Subcutaneous adipose tissue (tissue), 4 donors: Measurements from ENCODE around the gene ZNF837. TPM values are rescaled to one million over a fixed set of nuclear protein-coding genes. Genes with fewer than 3 reads are reported as not detected.

Experiments used
- CTCF ChIP-seq: fragments of 450-650 bp; IDR thresholded peaks from one replicate; pipeline ENCODE4 v1.5.1; 2016; ENCODE audit warnings: low read depth, mild to moderate bottlenecking, control low read depth, antibody characterized with exemption, moderate library complexity
- total RNA-seq, 4 donors: library from RNA; depleted of rRNA; stranded (reverse); fragments of >200 nt; gene quantifications; one replicate each; pipeline ENCODE4 v1.1.0, GENCODE V29; 2016

Gene ZNF837
- total RNA-seq, 4 donors from 2014 or later = 0.65 to 3.2 (median 1.3) TPM

- TF ChIP-seq CTCF = no peak
Measured at GRCh38 chr19:58386576-58387337, 5.9 kb upstream of the ZNF837 start, which contains the start of gene RPS5. RPS5 (plus strand) TSS chr19:58387269; CDS start chr19:58388138, 869 bp downstream.

- no peak for TF ChIP-seq CTCF
Measured at GRCh38 chr19:58385891-58386575, 5.2 kb upstream of the ZNF837 start.

GRCh38 chr19:58385313-58385890, 4.6 kb upstream of the ZNF837 start:
- TF ChIP-seq CTCF = no peak

DNA sequence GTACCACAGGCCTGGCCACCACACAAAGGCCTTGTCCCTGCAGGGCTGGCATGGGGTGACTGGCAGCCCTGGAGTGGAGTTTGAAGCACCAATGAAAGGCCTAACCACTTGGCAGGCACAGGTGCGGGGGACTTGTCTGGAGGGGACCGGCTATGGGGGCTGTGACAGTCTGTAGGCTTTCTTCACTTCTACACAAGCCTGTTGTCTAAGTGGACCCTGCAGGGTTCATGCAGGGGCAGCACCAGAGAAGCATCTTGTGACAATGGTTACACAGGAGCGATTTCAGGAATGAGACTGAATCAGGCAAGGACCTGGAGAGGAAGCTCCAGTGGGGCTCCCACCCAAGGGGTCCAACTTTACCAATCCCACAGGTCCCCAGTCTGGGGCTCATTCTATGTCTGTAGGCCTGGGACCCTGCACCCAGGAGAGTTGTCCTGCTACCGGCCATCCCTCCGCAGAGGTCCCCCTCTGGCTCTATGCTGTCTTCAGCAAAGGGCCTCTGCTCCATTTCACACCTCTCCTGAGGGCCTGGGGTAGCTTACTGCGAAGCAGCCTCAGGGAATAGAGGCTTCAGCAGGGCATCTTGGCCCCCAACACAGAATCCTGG, 2.3 kb upstream of the ZNF837 start:
- no peak for TF ChIP-seq CTCF

- TF ChIP-seq CTCF = no peak
Measured at GRCh38 chr19:58381460-58382212, 806 bp upstream of the ZNF837 start.

DNA sequence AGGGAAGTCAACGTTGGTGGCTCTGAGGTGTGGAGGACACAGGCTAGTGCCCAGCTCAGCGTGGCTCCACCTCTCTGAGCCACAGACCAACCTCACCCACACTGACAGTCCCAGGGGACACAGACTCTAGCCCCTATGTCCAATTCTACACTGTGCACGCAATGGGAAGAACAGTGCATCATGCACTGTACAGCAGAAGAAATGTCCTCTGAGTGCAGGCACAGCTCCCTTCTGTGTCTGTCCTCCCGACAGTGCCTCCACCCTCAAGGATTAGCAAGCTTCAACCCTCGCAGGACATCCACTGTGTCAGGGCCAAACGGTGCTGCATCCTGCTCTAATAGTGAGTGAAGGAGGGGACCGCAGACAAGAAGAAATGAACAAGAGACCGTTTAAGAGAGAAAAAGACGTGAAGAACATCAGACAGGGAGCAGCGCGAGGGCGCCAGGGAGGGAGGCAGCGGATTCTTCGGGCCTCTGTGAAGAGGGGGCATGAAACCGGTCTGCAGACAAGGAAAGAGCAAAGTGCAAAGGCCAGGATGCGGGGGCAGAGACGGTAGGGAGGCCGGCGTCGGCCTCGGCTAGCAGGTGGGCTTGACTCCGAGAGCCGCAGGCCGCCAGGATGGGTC, 681 bp downstream of the ZNF837 start:
- TF ChIP-seq CTCF = no peak
